Measurements from ENCODE around the gene DCTN4. TPM values are rescaled to one million over a fixed set of nuclear protein-coding genes. Genes with fewer than 3 reads are reported as not detected.

Gene DCTN4
- total RNA-seq, 1 experiment from 2014 or later = 48.5 TPM

GRCh38 chr5:150660108-150660831, 98.5 kb downstream of the DCTN4 start:
- H3K79me1 ChIP-seq (ENCODE audit: insufficient read depth, low read depth, low read length, poor library complexity, severe bottlenecking) = no peaks in the 10 kb centered on the region
- H3K9me3 ChIP-seq (ENCODE audit: control insufficient read depth, low read depth, low read length) = no peaks in the 10 kb centered on the region
- no peak overlapping the region for H3K18ac ChIP-seq (ENCODE audit: insufficient read length, low read depth, low read length)
- H3K27me3 ChIP-seq (ENCODE audit: insufficient read depth, low read length) = no peaks in the 10 kb centered on the region; the same call in 1 of the 2 replicates
- H3K23ac ChIP-seq (ENCODE audit: insufficient read length, low read depth, low read length) = no peak overlapping the region
- TF ChIP-seq CTCF (conservative IDR thresholded peaks at IDR 0.05) = no peak
- no peak overlapping the region for H3T11ph ChIP-seq (ENCODE audit: low read length)
- H3K36me3 Mint-ChIP-seq (ENCODE audit: insufficient read depth in 1 of 3, low read depth in 3 of 3) = no peaks in the 10 kb centered on the region; a peak in 1 of 7 replicates
- H3K27ac ChIP-seq (ENCODE audit: insufficient read length, low read depth, low read length) = no peak overlapping the region
- H3K9me3 Mint-ChIP-seq = no peaks in the 10 kb centered on the region
- H2BK20ac ChIP-seq (ENCODE audit: low read depth, low read length, poor library complexity, severe bottlenecking) = no peak overlapping the region
- no peak overlapping the region for H3K4me2 ChIP-seq (ENCODE audit: insufficient read depth, insufficient read length, low read length)
- peaks cover 4% of the 10 kb centered on the region for H3K23me2 ChIP-seq (ENCODE audit: insufficient read length, low read depth, low read length, poor library complexity, severe bottlenecking)
- no peak overlapping the region for H4K5ac ChIP-seq (ENCODE audit: insufficient read length, low read depth, low read length)
- no peaks in the 10 kb centered on the region for H3K4me1 ChIP-seq (ENCODE audit: insufficient read depth, low read length)
- H2AK5ac ChIP-seq (ENCODE audit: insufficient read length, low read length) = no peak overlapping the region
- H2BK5ac ChIP-seq (ENCODE audit: insufficient read length, low read length) = no peak overlapping the region
- no peak overlapping the region for H4K8ac ChIP-seq (replicated peaks; ENCODE audit: insufficient read length, low read depth, low read length)
- no peaks in the 10 kb centered on the region for H4K20me1 ChIP-seq (ENCODE audit: control insufficient read depth, insufficient read depth, insufficient read length)
- no peak overlapping the region for H3K4ac ChIP-seq (ENCODE audit: low read depth, low read length)
- H3K4me1 Mint-ChIP-seq = peaks cover 19 to 41% of the 10 kb centered on the region in 2 experiments
- no peak overlapping the region for H3K9ac ChIP-seq (ENCODE audit: extremely low read depth, insufficient read length, low read length)
- no CpG with 5 or more reads among the region's 4 CpGs for WGBS (ENCODE audit: extremely low coverage, insufficient read length, low lambda C conversion rate)
- H2BK12ac ChIP-seq (ENCODE audit: insufficient read length, low read depth, low read length) = no peak overlapping the region
- no peak overlapping the region; a peak in 1 of 5 replicates for H3K4me3 Mint-ChIP-seq
- H3K79me2 ChIP-seq (ENCODE audit: insufficient read depth, low read length) = no peaks in the 10 kb centered on the region
- H3K27ac Mint-ChIP-seq = peak overlapping the region in 2 of 3 experiments; percentile 11 to 62; a peak in 4 of 7 replicates
- peak; percentile 24 for DNase-seq
- H2BK120ac ChIP-seq (ENCODE audit: low read depth, low read length, poor library complexity, severe bottlenecking) = no peak overlapping the region
- H4K91ac ChIP-seq (ENCODE audit: insufficient read length, low read depth, low read length) = no peak overlapping the region
- H2AFZ ChIP-seq (ENCODE audit: low read length) = no peak overlapping the region
- no peak overlapping the region for H3K14ac ChIP-seq (ENCODE audit: insufficient read depth, low read length)
- no peak overlapping the region for H2BK15ac ChIP-seq (ENCODE audit: low read depth, low read length)
- no peak overlapping the region for H3K56ac ChIP-seq (ENCODE audit: insufficient read length, low read depth, low read length)
- H3K27me3 Mint-ChIP-seq (ENCODE audit: low read depth) = peaks cover 25% of the 10 kb centered on the region

All from H9 (cell line).